ENCODE data around the gene ZNF581. TPM values are rescaled to one million over a fixed set of nuclear protein-coding genes. Genes with fewer than 3 reads are reported as not detected.

Gene ZNF581
- total RNA-seq, 2 donors from 2014 or later, result 16.0 to 20.3 TPM

GRCh38 chr19:55683449-55684261, 40.2 kb downstream of the ZNF581 start:
- TF ChIP-seq, protein P1, sequence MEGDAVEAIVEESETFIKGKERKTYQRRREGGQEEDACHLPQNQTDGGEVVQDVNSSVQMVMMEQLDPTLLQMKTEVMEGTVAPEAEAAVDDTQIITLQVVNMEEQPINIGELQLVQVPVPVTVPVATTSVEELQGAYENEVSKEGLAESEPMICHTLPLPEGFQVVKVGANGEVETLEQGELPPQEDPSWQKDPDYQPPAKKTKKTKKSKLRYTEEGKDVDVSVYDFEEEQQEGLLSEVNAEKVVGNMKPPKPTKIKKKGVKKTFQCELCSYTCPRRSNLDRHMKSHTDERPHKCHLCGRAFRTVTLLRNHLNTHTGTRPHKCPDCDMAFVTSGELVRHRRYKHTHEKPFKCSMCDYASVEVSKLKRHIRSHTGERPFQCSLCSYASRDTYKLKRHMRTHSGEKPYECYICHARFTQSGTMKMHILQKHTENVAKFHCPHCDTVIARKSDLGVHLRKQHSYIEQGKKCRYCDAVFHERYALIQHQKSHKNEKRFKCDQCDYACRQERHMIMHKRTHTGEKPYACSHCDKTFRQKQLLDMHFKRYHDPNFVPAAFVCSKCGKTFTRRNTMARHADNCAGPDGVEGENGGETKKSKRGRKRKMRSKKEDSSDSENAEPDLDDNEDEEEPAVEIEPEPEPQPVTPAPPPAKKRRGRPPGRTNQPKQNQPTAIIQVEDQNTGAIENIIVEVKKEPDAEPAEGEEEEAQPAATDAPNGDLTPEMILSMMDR (IDR thresholded peaks at IDR 0.05), result no peak
- Histone ChIP-seq H3K27ac (peak overlapping the region; percentile 89), H3K4me3 (no peak overlapping the region), H3K9me3 (no peaks in the 10 kb centered on the region), H3K36me3 (peaks cover 10% of the 10 kb centered on the region), H3K27me3 (no peaks in the 10 kb centered on the region), H3K9ac (ENCODE audit: low read depth in 2 of 2, low read length in 2 of 2) (peak overlapping the region in 1 of 2 donors; percentile 78), H3K4me1 (peaks cover 36% of the 10 kb centered on the region)
- intact Hi-C loops (cut with DNase I), result no loop called here
- peak; percentile 83 for DNase-seq

DNA sequence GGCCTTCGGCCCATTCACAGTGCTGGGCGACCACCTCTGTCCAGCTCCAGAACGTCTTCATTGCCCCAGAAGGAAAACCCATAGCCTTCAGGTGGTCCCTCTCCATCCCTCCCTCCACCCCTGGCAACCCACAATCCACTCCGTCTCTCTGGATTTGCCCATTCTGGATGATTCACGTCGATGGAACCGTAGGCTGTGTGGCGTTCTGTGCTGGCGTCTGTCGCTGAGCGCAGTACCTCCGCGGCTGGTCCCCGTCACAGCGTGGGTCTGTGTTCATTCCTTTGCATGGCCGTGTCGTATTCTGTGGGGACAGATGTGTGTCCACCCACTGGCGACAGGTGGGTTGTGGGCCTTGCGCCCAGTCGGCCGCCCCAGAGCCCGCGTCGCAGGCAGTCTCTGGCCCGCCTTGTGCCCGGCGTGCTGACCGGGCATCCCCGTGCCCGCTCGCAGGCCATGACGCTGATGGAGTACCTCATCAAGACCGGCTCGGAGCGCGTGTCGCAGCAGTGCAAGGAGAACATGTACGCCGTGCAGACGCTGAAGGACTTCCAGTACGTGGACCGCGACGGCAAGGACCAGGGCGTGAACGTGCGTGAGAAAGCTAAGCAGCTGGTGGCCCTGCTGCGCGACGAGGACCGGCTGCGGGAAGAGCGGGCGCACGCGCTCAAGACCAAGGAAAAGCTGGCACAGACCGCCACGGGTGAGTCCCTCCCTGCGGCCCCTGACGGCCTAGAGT, 41.7 kb downstream of the ZNF581 start:
- TF ChIP-seq, protein P1 (IDR thresholded peaks at IDR 0.05), result no peak
- H3K9ac ChIP-seq (ENCODE audit: low read depth in 2 of 2, low read length in 2 of 2), result peak overlapping the region in 1 of 2 donors; percentile 78
- H3K27me3 ChIP-seq, result no peaks in the 10 kb centered on the region
- H3K4me1 ChIP-seq, result peaks cover 42% of the 10 kb centered on the region
- intact Hi-C loops (cut with DNase I), result no loop called here
- DNase-seq, result no peak
- no peak overlapping the region for H3K4me3 ChIP-seq
- peaks cover 17% of the 10 kb centered on the region for H3K36me3 ChIP-seq
- H3K9me3 ChIP-seq, result no peaks in the 10 kb centered on the region
- H3K27ac ChIP-seq, result peak overlapping the region; percentile 89

- Histone ChIP-seq H3K4me3 (no peak overlapping the region), H3K36me3 (peaks cover 23% of the 10 kb centered on the region), H3K4me1 (peaks cover 42% of the 10 kb centered on the region), H3K9me3 (no peaks in the 10 kb centered on the region), H3K27ac (no peak overlapping the region), H3K9ac (ENCODE audit: low read depth in 2 of 2, low read length in 2 of 2) (peak overlapping the region in 1 of 2 donors; percentile 7), H3K27me3 (no peaks in the 10 kb centered on the region)
- intact Hi-C loops (cut with DNase I), result no loop called here
- TF ChIP-seq, protein P1 (IDR thresholded peaks at IDR 0.05), result no peak
- DNase-seq, result no peak
These were observed 42.3 kb downstream of the ZNF581 start for GRCh38 chr19:55685776-55686175.

GRCh38 chr19:55686311-55687050, 43.0 kb downstream of the ZNF581 start:
- intact Hi-C loops (cut with DNase I), result no loop called here
- H3K9me3 ChIP-seq, result no peaks in the 10 kb centered on the region

More at GRCh38 chr19:55686311-55687050, 43.0 kb downstream of the ZNF581 start:
- Histone ChIP-seq H3K27me3 (no peaks in the 10 kb centered on the region), H3K4me3 (no peak overlapping the region), H3K36me3 (peaks cover 28% of the 10 kb centered on the region), H3K4me1 (peaks cover 42% of the 10 kb centered on the region), H3K27ac (peak overlapping the region; percentile 82), H3K9ac (ENCODE audit: low read depth in 2 of 2, low read length in 2 of 2) (peak overlapping the region in 1 of 2 donors; percentile 80)
- TF ChIP-seq, protein P1 (IDR thresholded peaks at IDR 0.05), result no peak
- no peak for DNase-seq
